ENCODE measurements around the gene RIMS1.
"Not testable (repeated sequence)": the region's sequence is repeated elsewhere in the genome, so short reads cannot be mapped to it uniquely, and the experiment has no call there.

The RIMS1 gene

DNA sequence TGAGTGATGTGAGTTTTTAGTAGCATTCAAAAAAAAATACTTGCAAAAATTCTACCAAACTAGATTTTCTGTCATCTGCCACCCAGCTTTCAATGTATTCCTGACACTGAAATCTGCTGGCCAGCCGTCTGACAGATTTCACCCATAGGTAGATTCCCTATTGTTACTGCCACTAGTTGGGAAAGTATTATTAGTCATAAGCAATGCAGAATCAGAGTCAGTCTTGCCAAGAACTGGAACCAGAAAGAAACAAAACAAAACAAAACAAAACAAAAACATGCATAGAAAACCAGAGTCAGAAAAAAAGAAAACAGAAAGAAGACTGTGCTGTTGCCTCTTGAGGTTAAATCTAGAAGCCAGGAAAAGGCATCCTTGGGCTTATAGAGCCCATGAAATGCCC is 442.4 kb downstream of the RIMS1 start:
- DNase-seq (ENCODE audit: low read depth in 2 of 2), result no peak

DNA sequence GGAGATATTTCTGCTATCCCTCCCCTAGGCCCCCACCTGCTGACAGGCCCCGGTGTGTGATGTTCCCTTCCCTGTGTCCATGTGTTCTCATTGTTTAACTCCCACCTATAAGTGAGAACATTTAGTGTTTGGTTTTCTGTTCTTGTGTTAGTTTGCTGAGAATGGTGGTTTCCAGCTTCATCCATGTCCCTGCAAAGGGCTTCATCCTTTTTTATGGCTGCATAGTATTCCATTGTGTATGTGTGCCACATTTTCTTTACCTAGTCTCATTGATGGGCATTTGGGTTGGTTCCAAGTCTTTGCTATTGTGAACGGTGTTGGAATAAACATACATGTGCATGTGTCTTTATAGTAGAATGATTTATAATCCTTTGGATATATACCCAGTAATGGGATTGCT is 448.9 kb downstream of the RIMS1 start:
- DNase-seq (ENCODE audit: low read depth in 2 of 2), result not testable (repeated sequence)

DNA sequence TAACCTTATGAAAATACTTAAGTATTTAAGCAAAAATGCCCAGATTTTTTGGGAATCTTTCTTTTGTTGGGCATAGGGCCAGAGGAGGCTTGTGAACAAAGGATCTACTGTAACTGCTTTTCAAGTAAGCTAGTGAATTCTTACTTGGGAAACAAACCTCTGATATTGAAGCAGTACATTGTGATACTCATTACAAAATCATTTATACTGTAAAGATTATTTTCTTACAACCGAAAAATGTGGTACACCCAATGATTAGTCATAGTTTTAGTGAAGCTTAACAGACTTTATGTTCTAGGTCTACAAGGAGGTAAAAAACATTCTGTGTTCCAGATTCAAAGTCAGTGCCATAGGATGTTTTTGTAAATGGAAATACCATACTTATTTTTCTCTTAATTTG is 462.6 kb downstream of the RIMS1 start:
- DNase-seq (ENCODE audit: low read depth in 2 of 2), result no peak

DNA sequence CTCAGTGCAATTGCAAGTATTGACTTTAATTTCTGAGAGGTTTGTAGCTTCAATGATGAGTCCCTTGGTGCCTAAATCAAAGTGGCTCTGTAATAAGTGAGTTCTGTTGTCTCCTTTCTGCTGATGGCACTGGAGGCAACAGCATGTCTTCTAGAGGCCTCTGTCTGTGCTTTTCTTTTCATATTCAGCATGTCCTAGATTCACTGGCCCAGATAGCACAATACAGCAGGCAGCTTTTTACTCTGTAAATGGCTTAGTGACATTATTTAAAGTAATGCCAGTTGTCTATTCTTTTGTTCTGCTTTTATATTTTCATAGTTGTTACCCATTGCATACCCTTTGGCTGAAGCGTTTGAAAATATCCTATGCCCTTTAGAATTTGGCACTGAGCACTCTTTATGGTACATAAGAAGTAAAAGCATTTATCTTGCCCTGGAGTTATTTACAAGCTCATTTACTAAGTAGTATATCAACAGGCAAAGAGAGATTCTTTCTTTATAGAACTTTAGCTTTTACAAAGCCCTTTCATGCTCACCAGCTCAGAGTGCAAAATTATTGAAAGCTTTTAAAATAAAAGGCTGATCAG is 464.0 kb downstream of the RIMS1 start:
- DNase-seq (ENCODE audit: low read depth in 2 of 2), result no peak

DNA sequence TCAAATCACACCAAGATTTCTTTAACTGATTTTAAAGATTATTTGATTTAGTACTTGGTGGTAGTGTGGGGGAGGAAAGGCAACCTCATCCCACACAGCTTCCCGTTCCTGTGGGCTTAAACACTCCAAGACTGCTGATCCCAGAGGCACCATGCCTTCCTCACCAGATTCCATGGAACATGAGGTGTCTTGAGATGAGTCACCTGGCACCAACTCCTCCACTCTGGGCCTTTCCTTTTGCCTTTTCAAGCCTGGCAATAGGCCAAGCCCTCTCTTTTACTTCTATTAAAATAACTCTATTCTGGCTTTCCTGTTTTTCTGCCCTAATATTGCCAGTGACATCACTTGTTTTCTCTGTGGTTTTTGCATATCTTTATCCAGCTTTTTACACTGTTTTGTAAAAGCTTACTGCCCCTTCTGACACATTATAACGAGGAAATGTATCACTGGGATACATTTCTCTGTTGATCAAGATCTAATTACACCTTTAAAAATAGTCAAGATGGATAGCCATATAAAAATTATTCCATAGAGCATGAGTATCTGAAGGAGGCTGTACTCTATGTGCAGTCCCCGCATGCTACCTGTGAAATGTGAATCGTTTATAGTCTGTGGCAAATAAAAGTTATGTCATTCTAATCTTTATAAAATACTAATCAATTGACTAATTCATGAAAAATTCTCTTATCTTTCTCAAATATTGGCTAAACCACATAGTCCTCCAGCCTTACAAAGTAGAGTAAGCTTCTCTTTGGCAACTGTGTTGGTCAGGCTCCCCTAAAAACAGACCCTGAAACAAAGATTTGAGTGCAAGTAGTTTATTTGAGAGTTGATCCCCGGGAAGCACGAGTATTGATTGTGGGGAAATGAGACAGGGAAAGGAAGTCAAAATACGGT is 477.7 kb downstream of the RIMS1 start:
- no peak for DNase-seq (ENCODE audit: low read depth in 2 of 2)

DNA sequence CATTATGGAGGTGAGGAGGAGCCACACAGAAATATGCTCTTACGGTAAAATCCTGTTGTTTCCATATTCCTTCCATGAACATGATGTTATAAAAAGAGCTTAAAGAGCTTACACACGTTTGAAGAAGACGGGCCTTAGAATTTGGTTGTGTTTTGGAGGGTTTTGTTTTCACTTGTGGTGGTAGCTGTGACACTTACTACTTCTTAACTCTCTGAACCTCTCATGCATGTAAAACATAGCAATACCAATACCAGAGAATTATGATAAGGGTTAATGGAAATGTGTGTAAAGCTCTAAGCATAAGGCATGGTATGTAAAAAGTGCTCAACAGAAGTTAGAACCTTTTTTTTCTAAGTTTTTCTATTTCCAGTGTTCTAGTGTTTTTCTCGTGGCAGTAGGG is 479.4 kb downstream of the RIMS1 start:
- no peak for DNase-seq (ENCODE audit: low read depth in 2 of 2)

DNA sequence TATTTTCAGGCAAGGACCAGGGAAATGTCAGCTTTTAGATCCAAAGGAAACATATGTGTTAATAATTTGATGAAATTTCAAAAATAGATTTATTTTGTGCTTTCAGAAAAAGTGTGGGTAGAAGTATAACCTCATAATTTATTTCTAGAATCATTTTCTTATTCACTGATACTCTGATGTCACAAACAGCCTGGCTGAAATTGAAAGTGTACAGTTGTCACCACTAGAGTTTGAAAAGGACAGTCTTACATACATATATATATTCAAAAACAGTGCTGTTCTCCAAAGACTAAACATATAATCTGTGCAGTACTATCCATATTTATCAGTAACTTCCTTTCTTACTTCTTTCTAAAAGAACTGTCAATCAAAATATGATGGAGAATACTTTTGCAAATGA is 481.1 kb downstream of the RIMS1 start:
- no peak for DNase-seq (ENCODE audit: low read depth in 2 of 2)

DNA sequence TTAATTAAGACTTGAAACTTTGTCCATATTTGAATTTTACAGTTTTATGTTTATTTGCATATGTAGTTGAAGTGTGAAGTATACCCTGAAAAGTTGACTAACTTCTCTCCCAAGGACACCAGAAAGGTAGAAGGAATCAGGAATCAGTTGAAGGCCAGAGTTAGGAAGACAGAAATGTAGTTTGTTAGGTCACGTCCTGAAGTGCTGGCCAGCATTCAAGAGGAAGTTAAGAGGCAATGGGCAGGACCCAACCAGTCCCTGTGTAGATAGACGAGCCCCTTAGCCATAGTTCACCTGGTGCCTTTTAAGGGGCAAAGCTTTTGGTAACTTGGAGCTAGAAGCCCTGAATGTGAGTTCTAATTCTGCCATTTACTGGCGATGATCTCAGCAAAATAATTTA is 485.1 kb downstream of the RIMS1 start:
- DNase-seq (ENCODE audit: low read depth in 2 of 2), result no peak

DNA sequence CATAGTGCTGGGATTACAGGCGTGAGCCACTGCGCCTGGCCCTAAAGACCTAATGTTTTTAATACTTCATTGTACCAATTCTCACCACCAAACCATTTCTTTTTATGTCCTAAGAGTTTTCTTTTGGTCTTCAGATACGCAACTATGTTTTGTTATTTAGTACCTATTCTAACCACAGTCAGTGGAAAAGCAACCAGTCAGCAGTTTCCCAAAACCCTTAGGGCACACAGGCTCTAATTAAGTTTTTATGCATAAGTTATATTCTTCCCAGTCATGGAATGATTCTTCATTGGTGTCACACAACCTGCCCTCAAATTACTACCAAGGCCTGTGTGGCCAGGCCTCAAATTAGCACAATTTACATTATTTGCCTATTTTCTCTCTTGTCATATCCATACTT is 487.8 kb downstream of the RIMS1 start:
- no peak for DNase-seq (ENCODE audit: low read depth in 2 of 2)

DNA sequence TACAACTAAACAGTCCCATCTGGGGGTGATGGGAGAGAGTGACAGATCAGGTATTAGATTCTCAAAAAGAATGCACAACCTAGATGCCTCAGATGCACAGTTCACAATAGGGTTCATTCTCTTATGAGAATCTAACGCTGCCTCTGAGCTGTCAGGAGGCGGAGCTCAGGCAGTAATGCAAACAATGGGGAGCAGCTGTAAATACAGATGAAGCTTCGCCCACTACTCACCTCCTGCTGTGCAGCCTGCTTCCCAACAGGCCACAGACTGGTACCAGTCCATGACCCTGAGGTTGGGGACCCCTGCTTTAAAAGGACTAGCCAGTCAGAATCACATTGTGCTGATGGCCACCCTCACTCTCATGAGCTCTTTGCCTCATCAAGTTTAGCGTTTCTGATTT is 488.5 kb downstream of the RIMS1 start:
- DNase-seq (ENCODE audit: low read depth in 2 of 2), result no peak

DNA sequence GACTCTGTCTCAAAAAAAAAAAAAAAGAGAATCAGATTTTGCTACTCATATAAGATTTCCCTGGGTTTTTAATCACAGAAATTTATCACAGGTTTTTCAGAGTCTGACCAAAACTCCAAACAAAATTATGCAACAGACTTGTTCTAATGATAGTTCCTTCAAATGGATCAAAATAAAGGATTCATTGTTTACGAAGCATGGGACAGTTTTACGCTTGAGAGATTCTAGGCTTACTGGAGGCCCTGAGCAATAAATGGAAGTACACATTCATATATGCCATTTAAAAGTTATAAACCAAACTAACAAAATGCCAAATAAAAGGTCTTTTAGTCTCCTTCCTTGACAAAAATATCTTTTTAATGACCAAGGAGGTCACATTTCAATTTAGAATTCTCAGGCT is 490.4 kb downstream of the RIMS1 start:
- DNase-seq (ENCODE audit: low read depth in 2 of 2), result no peak

DNA sequence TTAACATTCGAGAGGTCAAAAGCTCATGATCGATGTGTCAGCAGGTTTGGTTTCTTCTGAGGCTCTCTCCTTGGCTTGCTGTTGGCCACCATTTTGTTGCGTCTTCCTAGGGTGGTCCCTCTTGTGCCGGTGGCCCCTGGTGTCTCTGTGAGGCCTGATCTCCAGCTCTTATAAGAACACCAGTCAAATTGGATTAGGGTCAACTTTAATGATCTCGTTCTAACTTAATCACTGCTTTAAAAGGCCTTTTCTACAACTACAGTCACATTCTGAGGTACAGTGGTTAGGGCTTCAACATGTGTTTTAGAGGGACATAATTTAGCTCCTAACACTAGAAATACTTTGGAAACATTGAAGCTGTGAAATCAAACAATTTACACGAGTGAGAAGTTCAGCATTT is 494.7 kb downstream of the RIMS1 start:
- DNase-seq (ENCODE audit: low read depth in 2 of 2), result no peak

DNA sequence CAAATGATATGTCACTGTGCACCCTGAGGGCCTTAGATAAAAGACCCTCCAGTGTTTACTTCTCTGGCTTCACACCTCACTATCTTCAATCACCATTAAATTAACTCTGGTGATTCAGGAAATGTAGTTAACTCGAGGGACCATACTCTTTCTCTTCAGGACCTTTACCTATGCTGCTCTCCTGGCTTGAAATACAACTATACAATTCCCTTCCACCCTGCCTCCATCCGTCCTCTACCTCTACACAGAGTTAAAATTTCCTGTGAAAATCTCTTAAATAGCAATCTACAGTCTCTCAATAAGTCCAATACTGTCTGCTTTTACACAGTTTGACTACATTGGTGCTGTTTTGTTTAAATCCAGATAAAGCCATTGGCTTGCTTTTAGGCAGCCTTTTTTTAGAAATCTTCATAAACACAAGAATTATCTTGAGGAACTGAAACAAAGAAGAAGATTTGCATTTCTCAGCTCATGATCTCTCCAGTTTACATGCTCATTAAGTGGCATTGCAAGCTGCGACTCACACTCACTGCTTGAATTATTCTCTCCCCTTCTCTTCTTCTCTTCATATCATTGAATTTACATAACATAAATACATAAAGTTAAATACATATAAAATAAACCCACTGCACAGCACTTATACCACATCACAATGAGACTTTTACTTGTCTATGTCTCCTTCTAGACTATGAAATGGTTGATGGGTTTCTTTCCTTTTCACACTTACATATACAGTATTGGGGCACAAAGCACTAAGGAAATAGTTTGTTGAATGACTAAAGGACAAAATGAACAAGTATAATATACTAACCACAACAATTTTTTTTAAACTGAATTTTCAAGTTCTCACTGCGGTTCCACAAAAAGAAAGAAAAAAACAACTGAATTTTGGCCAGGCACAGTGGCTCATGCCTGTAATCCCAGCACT is 496.5 kb downstream of the RIMS1 start:
- DNase-seq (ENCODE audit: low read depth in 2 of 2), result no peak

DNA sequence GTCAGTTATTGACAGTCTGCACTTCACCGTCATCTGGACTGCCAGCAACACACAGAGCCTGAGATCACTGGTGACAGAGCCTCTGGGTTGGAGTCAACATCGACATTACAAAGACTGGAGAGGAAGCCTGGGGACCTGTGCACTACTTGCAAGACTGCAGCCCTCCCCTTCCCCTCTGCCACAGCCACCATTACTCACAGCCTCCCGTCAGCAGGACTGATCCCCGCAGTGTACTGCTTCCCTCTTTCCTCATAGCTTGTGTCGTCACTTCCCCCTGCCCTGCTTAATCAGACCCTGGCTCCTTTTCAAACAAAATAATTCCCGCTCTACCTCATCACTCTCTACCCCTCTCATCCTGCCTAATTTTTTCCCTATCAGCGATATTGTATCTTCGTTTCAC is 500.0 kb downstream of the RIMS1 start:
- DNase-seq (ENCODE audit: low read depth in 2 of 2), result no peak

DNA sequence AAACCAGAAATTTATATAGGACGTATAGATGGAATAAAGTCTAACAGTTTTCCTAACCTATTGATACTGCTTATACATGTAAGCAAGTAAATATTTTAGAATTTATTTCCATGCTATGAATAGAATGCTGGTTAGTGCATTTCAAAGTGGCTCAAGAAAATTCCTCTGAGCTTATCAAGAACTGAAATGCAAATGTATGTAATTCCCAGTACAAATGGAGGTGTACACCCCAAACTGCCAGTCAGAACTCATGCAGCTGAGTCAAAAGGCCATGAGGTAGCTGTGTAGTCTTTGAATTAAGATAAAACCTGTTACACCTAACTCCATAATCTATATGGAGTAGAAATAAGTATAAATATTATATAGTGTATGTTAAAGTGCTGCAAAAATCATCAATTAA is 503.3 kb downstream of the RIMS1 start:
- DNase-seq (ENCODE audit: low read depth in 2 of 2), result no peak

DNA sequence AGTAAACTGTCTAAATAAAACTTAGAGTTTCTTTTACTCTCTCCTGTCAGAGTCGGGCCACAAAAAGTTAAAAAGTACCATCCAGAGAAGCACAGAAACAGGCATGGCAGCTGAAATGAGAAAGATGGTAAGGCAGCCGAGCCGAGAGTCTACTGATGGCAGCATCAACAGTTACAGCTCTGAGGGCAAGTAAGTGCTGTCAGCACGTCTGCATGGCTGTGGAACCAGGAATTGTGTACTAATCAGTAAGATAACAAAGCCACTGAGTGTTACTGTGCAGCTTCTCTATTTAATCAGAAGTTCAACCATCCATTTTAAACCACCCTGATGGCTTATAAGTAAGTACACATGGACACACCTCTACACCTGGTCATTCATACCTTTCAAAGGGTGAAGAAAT is 504.2 kb downstream of the RIMS1 start:
- no peak for DNase-seq (ENCODE audit: low read depth in 2 of 2)

DNA sequence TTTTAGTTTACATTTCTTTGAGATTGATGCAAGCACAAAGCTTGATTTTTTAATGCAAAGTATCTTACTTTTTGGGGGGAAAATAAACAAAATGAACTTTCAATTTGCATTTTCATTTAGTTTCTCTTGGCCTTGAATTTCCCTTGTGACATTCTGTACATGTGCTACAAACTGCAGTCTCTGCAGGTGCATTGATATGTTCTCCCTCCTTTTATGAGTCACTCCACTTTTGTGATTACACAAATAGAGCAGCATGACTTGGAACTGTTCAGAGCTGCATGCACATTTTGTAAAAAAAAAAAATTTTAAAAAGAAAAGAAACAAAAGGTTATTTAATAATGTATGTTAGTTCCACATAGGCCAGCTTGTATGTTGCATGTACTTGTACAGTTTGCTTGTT is 515.5 kb downstream of the RIMS1 start:
- DNase-seq (ENCODE audit: low read depth in 2 of 2), result no peak

DNA sequence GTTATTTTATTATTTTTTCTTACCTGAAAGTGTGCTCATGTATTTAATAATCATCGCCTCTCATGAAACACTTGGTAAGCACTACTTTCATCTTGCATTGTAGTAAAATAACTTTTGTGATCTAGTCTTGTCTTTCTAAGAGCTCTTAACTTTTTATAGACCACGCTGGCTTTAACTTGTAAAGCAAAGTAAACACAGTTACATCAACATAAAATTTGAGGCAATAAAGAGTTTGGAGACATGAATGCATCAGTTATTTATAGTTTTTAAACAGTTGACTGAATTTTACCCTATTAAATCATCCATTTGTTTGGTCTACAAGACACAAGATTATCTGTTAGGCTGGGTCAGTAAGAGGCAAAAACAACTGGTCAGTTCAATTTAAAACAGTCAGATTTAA is 517.1 kb downstream of the RIMS1 start:
- DNase-seq (ENCODE audit: low read depth in 2 of 2), result no peak

DNA sequence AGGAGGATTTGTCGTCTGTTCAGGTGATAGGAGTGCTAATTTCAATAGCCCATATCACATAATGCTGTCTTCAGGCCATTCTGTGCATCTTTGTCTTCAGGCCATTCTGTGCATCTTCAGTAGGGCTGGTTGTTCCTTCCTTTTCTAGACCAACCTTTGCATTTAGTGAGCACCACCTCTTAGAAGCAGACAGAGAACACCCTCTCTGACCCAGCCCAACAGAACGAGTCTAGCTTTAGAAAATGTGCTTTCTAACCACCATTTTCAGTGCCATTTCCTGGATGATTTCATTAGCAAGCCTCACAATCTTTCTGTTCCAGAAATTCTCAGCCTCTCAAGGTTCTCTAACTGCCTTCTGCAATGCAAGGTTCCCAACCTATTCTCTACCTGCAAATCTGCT is 520.2 kb downstream of the RIMS1 start:
- DNase-seq (ENCODE audit: low read depth in 2 of 2), result no peak

DNA sequence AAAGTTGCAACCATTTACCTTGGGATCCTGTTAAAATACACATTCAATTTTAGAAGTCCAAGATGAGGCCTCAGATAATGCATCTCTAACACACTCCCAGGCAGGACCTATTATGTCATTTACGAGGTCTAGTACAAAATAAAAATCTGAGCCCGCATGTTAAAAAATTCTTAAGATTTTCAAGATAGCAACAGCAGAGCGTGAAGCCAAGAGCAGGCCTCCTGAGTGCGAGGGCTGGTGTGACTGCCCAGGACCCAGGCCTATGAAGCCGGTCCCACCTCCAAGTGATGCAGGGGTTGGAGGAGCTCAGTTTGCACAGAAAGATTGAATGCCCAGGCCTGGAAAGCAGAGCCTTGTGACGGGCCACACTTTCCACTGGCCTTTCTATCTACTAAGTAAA is 524.4 kb downstream of the RIMS1 start:
- no peak for DNase-seq (ENCODE audit: low read depth in 2 of 2)

DNA sequence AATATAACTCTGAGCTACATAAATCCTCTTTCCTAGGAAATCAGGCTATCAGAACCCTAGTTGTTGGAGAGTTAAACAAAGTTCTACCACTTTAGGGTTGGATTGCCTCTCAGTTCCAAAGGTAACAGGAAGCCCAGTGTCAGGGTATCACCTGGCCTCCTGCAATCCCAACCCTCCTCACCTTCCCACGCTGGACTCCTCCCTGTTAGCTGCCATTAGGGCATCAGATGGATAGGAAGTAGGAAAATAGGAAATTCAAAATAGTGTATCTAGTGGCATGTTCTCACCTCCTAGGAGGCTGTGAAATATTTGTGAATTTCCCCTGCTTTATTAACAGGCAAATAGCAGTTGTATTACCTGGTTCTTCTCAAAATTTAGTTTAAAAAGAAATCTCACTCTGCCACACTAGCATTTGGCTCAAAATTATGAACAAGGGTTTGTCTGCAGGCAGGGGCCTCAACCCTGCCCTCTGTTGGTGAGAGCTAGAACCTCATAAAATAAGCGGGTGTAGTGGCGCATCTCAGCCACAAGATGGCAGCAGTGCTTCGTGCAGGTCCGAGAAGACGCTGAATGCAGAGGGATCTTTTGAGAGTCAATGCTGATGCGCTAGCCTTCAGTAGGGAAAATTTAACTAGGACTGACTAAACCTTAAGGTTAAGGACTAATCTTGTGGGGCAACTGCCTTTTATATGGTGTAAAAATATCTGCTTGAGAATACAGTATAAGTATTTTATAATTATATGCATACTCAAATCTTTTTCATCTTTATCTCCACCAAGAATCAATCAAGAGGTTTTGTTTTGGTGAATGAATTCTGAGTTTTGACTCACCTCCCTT is 525.7 kb downstream of the RIMS1 start:
- peak; percentile 45 for DNase-seq (ENCODE audit: low read depth in 2 of 2)

DNA sequence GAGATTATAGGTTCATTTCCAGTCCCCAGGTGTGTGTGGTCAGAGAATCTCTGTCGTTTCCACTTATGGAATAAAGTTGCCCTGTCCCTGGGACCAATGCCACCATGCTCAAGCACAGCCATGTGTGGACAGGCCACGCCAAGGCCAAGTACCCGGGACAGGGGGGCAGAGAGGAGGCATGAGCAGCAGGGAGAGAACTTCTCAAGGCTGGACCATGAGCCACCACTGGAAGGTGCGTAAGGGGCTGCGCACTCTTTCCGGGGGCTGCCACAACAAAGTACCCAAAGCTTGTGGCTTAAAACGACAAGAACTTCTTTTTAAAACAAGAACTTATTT is 526.3 kb downstream of the RIMS1 start:
- no peak for DNase-seq (ENCODE audit: low read depth in 2 of 2)

Measured in stimulated activated CD8-positive, alpha-beta memory T cell treated with anti-CD3 and anti-CD28 coated beads, Interleukin-15, amount 100 ng/mL, for 4 hours (primary cell).